ENCODE data around the gene ST3GAL3. TPM values are rescaled to one million over a fixed set of nuclear protein-coding genes. Genes with fewer than 3 reads are reported as not detected.
A peak's percentile ranks its signal among the peaks of the same experiment; 100 is the strongest.
"Not testable (repeated sequence)": the region's sequence is repeated elsewhere in the genome, so short reads cannot be mapped to it uniquely, and the experiment has no call there.

Gene ST3GAL3
- total and polyA plus RNA-seq, 7 donors, result 22.2 to 53.2 (median 44.5) TPM

GRCh38 chr1:43832255-43832654, 124.9 kb downstream of the ST3GAL3 start:
- intact Hi-C loops (cut with DNase I), result no loop called here
- ATAC-seq (peak in 1 of 4 donors; percentile 20), DNase-seq (no peak)
- peaks cover 10% of the 10 kb centered on the region for H3K4me1 ChIP-seq
- WGBS, 3 donors, result 74 to 86% (median 77%) methylated on average over 3 of the region's 3 CpGs
- H3K4me3 ChIP-seq, result no peak overlapping the region
- no peak overlapping the region for H3K27ac ChIP-seq
- H3K27me3 ChIP-seq (ENCODE audit: insufficient read depth in 3 of 3, low read length in 2 of 3), result no peaks in the 10 kb centered on the region
- H3K9me3 ChIP-seq, result no peaks in the 10 kb centered on the region
- no peaks in the 10 kb centered on the region for H3K36me3 ChIP-seq (ENCODE audit: insufficient read depth in 1 of 2, low read depth in 1 of 2)
- no peak for TF ChIP-seq CTCF (IDR thresholded peaks at IDR 0.05)

- no peak overlapping the region for H3K4me3 ChIP-seq
- no peak overlapping the region for H3K27ac ChIP-seq
- intact Hi-C loops (cut with DNase I), result no loop called here
- H3K4me1 ChIP-seq, result peaks cover 10% of the 10 kb centered on the region
- H3K27me3 ChIP-seq (ENCODE audit: insufficient read depth in 3 of 3, low read length in 2 of 3), result no peaks in the 10 kb centered on the region
- WGBS, 3 donors, result 90 to 94% (median 92%) methylated on average over 1 of the region's 1 CpG
- DNase-seq, result no peak
- TF ChIP-seq CTCF (IDR thresholded peaks at IDR 0.05), result no peak
- H3K36me3 ChIP-seq (ENCODE audit: insufficient read depth in 1 of 2, low read depth in 1 of 2), result no peaks in the 10 kb centered on the region
- H3K9me3 ChIP-seq, result no peaks in the 10 kb centered on the region
- ATAC-seq, result no peak
Measured at GRCh38 chr1:43832998-43833397, 125.7 kb downstream of the ST3GAL3 start.

GRCh38 chr1:43833902-43834279, 126.6 kb downstream of the ST3GAL3 start:
- Histone ChIP-seq H3K27ac (peak overlapping the region; percentile 52), H3K4me1 (peaks cover 10% of the 10 kb centered on the region)
- H3K9me3 ChIP-seq; DNase-seq; intact Hi-C loops (cut with DNase I); H3K36me3 ChIP-seq (ENCODE audit: insufficient read depth in 1 of 2, low read depth in 1 of 2); ATAC-seq; H3K4me3 ChIP-seq; H3K27me3 ChIP-seq (ENCODE audit: insufficient read depth in 3 of 3, low read length in 2 of 3): not testable (repeated sequence)
- WGBS, 3 donors, result 84 to 93% (median 91%) methylated on average over 9 to 10 of the region's 10 CpGs

GRCh38 chr1:43834280-43835081, 127.1 kb downstream of the ST3GAL3 start:
- peak overlapping the region; percentile 52 for H3K27ac ChIP-seq
- WGBS, 3 donors, result 78 to 80% (median 79%) methylated on average over 14 of the region's 14 CpGs
- intact Hi-C loops (cut with DNase I), result loop anchor here in 1 of 2 donors (5.0 kb wide), 1 partner anchor 98 kb away; the partner anchor contains the start of gene ARTN

More at GRCh38 chr1:43834280-43835081, 127.1 kb downstream of the ST3GAL3 start:
- Histone ChIP-seq H3K4me3 (no peak overlapping the region), H3K36me3 (ENCODE audit: insufficient read depth in 1 of 2, low read depth in 1 of 2) (peaks cover 0 to 13% of the 10 kb centered on the region in 2 donors), H3K9me3 (no peaks in the 10 kb centered on the region), H3K27me3 (ENCODE audit: insufficient read depth in 3 of 3, low read length in 2 of 3) (no peaks in the 10 kb centered on the region), H3K4me1 (peaks cover 10% of the 10 kb centered on the region)
- peak in 1 of 2 donors; percentile 24 for DNase-seq
- peak in 1 of 4 donors; percentile 20 for ATAC-seq
- no peak for TF ChIP-seq CTCF (IDR thresholded peaks at IDR 0.05)

Measured in psoas muscle (tissue), 8 donors.